Pancreas (tissue), 10 donors: ENCODE results near the gene RNF186. TPM values are rescaled to one million over a fixed set of nuclear protein-coding genes. Genes with fewer than 3 reads are reported as not detected.
"Not testable (repeated sequence)": the region's sequence is repeated elsewhere in the genome, so short reads cannot be mapped to it uniquely, and the experiment has no call there.

Experiments
- ATAC-seq, 4 donors: fragments of 200-7000 bp; cut with Tn5 transposase; one replicate each; pipeline versions ENCODE4 v1.8.0 to v1.9.1; 2020; ENCODE audit warnings: mild to moderate bottlenecking in 4 of 4, moderate library complexity in 4 of 4
- DNase-seq, 6 donors: peaks; one replicate each; pipeline ENCODE4 v3.0.0-alpha.2; 2020
- FAIRE-seq: peaks from 2 replicates; lab custom pipeline; 2012; peaks lifted over from hg19 to GRCh38; lab: Jason Lieb, UNC
- H3K27ac ChIP-seq, 4 donors: fragments of 200-600 bp; sonication (generic); 1 replicate in 3 of 4; 2 replicates in 1 of 4; pipeline versions ENCODE4 v1.5.0 to v1.8.0; 2020
- H3K27me3 ChIP-seq, 4 donors: fragments of 200-600 bp; one replicate each; pipeline ENCODE4 v1.8.0; 2021
- H3K36me3 ChIP-seq, 3 donors: fragments of 200-600 bp; sonication (generic) in 1 of 3; one replicate each; pipeline versions ENCODE4 v1.5.0 to v1.8.0; 2020 to 2021
- H3K4me1 ChIP-seq, 3 donors: fragments of 200-600 bp; one replicate each; pipeline ENCODE4 v1.8.0; 2021
- H3K4me3 ChIP-seq, 4 donors: fragments of 200-600 bp; sonication (generic) in 2 of 4; one replicate each; pipeline versions ENCODE4 v1.5.0 to v1.8.0; 2020 to 2021
- H3K9me3 ChIP-seq, 4 donors: fragments of 200-600 bp; one replicate each; pipeline ENCODE4 v1.8.0; 2021
- WGBS, 2 donors: extraction: QIAGEN DNeasy Blood & Tissue Kit; methylation state at CpG; one replicate each; pipeline ENCODE4 v1.1.7; 2013; 5-methylcytosine and 5-hydroxymethylcytosine counted together
- intact Hi-C, 3 donors: fragments of 100-400 bp; cut with DNase I; formaldehyde crosslinking; loops; one replicate each; pipeline versions ENCODE4 v1.11.1 to v1.14.2; 2022
- polyA plus RNA-seq, 2 donors: library from polyadenylated mRNA; stranded (reverse); fragments of 200-250 nt; gene quantifications; one replicate each; pipeline ENCODE4 v1.2.3, GENCODE V29; 2013
- total RNA-seq, 6 donors: library from RNA; stranded (reverse); fragmentation: NEBNext Ultra II Directional in 4 of 6; extraction: Animal tissue kit (Norgen Biotek cat#: 25700) in 4 of 6; gene quantifications; one replicate each; pipeline versions ENCODE4 v1.2.1 to v1.2.4, GENCODE V29; 2021 to 2023
- TF ChIP-seq, protein P1 (sequence below), 4 donors: fragments of 200-600 bp; sonication (generic) in 3 of 4; IDR thresholded peaks; one replicate each; pipeline versions ENCODE4 v1.5.0 to v1.8.0; 2021; ENCODE audit warnings: antibody characterized with exemption in 4 of 4
- donor health status: healthy with polysubstance abuse.
- donor health status: DM: no; HTN: no; CAD: no; lungs with moderate emphysema.
- donor health status: DM: no; HTN: no; CAD: no.
- donor health status: control.
- donor health status: control.
- donor health status: Bipolar disorder and iron deficiency.
- donor health status: DM: yes; HTN: yes; CAD: no.
- donor health status: DM: no; HTN: no; CAD: no.
- donor health status: DM: no; HTN: no; CAD: no.
- donor health status: DM: yes; HTN: yes; CAD: no.

Gene RNF186
- total and polyA plus RNA-seq, 8 donors = 13.2 to 29.6 (median 24.0) TPM

DNA sequence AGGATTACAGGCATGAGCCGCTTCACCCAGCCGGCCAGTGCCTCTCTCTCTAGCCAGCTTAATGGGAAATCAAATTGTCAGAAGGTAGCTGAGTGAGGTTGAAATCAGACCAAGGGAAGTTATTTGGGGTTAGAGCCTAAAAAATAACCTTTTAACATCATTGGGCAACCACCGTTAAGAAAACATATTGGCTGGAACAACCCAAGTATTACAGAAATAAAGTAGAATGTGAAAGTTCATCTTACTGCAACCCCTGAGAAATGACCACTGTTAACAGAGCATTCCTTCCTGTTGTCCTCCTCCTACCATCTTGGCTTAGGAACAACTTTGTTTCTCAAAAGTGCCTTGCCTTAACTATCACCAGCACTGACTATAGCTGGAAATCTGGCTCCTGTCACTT is 3.2 kb upstream of the RNF186 start:
- H3K27me3 ChIP-seq = no peaks in the 10 kb centered on the region
- TF ChIP-seq, protein P1, sequence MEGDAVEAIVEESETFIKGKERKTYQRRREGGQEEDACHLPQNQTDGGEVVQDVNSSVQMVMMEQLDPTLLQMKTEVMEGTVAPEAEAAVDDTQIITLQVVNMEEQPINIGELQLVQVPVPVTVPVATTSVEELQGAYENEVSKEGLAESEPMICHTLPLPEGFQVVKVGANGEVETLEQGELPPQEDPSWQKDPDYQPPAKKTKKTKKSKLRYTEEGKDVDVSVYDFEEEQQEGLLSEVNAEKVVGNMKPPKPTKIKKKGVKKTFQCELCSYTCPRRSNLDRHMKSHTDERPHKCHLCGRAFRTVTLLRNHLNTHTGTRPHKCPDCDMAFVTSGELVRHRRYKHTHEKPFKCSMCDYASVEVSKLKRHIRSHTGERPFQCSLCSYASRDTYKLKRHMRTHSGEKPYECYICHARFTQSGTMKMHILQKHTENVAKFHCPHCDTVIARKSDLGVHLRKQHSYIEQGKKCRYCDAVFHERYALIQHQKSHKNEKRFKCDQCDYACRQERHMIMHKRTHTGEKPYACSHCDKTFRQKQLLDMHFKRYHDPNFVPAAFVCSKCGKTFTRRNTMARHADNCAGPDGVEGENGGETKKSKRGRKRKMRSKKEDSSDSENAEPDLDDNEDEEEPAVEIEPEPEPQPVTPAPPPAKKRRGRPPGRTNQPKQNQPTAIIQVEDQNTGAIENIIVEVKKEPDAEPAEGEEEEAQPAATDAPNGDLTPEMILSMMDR (IDR thresholded peaks at IDR 0.05) = no peak
- ATAC-seq (no peak), DNase-seq (no peak), FAIRE-seq (no peak)
- intact Hi-C loops = no loop called here
- H3K9me3 ChIP-seq = no peaks in the 10 kb centered on the region
- peaks cover 25 to 37% (median 28%) of the 10 kb centered on the region in 3 donors for H3K4me1 ChIP-seq
- H3K4me3 ChIP-seq = no peak overlapping the region
- no peaks in the 10 kb centered on the region for H3K36me3 ChIP-seq
- peak overlapping the region in 2 of 4 donors; percentile 34 to 94 for H3K27ac ChIP-seq
- 81 to 91% methylated on average over 3 of the region's 3 CpGs for WGBS, 2 donors

DNA sequence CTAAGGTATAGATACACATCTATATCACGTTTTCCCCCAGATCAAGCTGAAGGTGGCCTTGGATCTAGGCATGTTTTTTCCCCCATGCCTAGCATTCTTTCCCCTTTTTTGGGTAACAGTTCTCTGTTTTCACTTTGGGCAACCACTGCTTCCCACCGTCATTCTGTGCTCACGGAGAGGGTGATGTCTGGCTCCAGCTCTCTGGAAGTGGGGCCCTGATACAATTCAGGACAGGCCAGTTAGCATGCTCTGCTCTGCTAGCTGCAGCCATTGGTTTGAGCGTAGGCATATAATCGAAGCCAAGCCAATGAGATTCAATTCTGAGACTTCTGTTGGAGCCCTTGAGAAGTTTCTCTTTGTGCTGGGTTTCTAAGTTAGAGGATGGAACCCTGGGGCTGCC is 2.1 kb upstream of the RNF186 start:
- intact Hi-C loops = no loop called here
- TF ChIP-seq, protein P1 (IDR thresholded peaks at IDR 0.05) = no peak
- H3K4me1 ChIP-seq = peaks cover 25 to 37% (median 28%) of the 10 kb centered on the region in 3 donors
- H3K27me3 ChIP-seq = no peaks in the 10 kb centered on the region
- no peak for ATAC-seq
- WGBS, 2 donors = 77 to 78% methylated on average over 5 of the region's 5 CpGs
- no peaks in the 10 kb centered on the region for H3K9me3 ChIP-seq
- no peaks in the 10 kb centered on the region for H3K36me3 ChIP-seq
- peak overlapping the region in 3 of 4 donors; percentile 28 to 94 (median 91) for H3K27ac ChIP-seq
- no peak for DNase-seq
- no peak for FAIRE-seq
- H3K4me3 ChIP-seq = no peak overlapping the region

DNA sequence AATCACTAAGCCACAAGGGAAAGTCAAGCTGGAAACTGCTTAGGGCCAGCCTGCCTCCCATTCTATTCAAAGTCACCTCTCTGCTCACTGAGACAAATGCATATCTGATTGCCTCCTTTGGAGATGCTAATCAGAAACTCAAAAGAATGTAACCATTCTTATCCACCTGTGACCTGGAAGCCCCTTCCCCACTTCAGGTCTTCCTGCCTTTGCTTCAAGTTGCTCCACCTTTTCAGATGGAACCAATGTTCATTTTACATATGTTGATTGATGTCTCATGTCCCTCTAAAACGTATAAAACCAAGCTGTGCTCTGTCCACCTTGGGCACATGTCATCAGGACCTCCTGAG is 1.6 kb upstream of the RNF186 start:
- Histone ChIP-seq H3K4me1 (peaks cover 25 to 37% (median 28%) of the 10 kb centered on the region in 3 donors), H3K27ac (peak overlapping the region; percentile 82 to 94 (median 88))
- 41 to 43% methylated on average over 1 of the region's 1 CpG for WGBS, 2 donors
- H3K9me3 ChIP-seq, H3K4me3 ChIP-seq, DNase-seq, FAIRE-seq, H3K36me3 ChIP-seq, intact Hi-C loops, ATAC-seq, H3K27me3 ChIP-seq: not testable (repeated sequence)

DNA sequence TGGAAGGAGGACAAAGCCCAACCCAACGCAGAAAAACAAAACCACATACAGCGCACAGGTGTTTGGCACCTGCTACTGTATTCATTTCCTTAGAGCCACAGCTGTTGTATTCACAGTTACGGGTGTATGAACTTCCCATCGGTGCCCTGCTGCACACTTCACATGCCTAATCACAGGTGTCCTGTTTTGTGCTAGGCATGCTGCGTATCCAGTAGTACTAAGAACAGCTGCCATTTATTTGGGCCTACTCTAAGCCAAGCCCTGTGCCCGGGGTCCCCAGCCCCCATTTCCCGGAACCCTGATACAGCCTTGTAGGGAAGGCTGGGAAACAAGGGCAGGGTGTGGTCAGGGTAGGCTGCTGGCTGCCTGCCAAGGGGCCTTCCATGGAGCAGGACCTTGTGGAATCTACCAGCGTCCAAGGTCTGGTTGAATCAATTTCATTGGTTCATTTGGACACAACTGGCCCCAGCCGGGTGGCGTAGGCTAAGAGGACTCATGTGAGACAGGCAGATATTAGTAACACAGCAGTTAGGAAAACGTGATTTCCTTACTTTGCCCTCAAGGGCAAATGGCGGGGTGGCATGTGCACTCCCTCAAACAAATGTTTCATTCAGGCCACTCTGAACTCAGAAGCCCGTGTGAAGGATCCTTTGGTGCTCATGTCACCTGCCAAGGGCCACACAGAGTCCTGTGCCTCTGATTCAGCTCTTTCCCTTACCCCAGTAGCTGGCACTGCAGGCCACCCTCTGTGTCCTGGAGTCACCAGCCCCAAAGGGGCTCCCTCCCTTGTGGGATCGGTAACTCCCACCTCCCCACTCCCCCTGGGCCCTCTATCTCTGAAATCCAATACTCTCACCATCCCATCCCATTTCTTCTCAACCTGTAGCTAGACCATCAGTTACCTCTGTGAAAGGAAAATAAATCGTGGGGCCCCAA is 986 bp upstream of the RNF186 start:
- ATAC-seq (peak; percentile 59 to 70 (median 65)), FAIRE-seq (no peak), DNase-seq (peak; percentile 87 to 95 (median 90))
- Histone ChIP-seq H3K4me3 (peak overlapping the region in 1 of 4 donors; percentile 67), H3K27me3 (no peaks in the 10 kb centered on the region), H3K27ac (peak overlapping the region; percentile 82 to 94 (median 88)), H3K9me3 (no peaks in the 10 kb centered on the region), H3K36me3 (no peaks in the 10 kb centered on the region), H3K4me1 (peaks cover 25 to 37% (median 29%) of the 10 kb centered on the region in 3 donors)
- 23 to 26% methylated on average over 15 of the region's 15 CpGs for WGBS, 2 donors
- TF ChIP-seq, protein P1 (IDR thresholded peaks at IDR 0.05) = no peak
- intact Hi-C loops = no loop called here

DNA sequence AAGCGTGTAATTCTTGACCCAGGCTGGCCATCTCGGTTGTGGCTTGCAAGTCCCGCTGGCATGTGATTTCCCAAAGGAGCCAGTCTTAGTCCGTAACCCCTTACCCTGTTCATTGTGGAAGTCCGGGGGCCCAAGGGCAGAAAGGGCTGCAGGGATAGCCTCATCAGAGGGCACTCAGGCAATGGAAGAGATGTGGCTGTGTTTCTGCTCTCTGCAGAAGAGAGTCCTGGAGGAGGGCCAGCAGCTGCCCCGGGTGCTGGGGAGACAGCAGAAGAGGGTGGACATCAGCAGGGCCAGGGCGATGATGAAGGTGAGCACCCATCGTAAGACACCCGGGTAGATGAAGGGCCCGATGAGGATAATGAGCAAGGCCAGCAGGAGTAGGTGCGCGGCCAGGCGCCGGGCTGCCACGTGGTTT is 830 bp downstream of the RNF186 start:
- H3K9me3 ChIP-seq = no peaks in the 10 kb centered on the region
- DNase-seq (peak in 4 of 6 donors; percentile 50 to 72 (median 60)), ATAC-seq (peak; percentile 0 to 3 (median 0)), FAIRE-seq (no peak)
- H3K27me3 ChIP-seq = no peaks in the 10 kb centered on the region
- 24 to 28% methylated on average over 13 to 15 of the region's 15 CpGs for WGBS, 2 donors
- H3K36me3 ChIP-seq = no peaks in the 10 kb centered on the region
- peaks cover 29 to 39% (median 29%) of the 10 kb centered on the region in 3 donors for H3K4me1 ChIP-seq
- intact Hi-C loops = no loop called here
- TF ChIP-seq, protein P1 (IDR thresholded peaks at IDR 0.05) = no peak
- H3K27ac ChIP-seq = peak overlapping the region; percentile 74 to 94 (median 86)
- peak overlapping the region; percentile 30 to 67 (median 46) for H3K4me3 ChIP-seq
